Limb (tissue), 2 donors: ENCODE data around the gene KLHL21.
"Not testable (repeated sequence)": the region's sequence is repeated elsewhere in the genome, so short reads cannot be mapped to it uniquely, and the experiment has no call there.

Experiments used
- DNase-seq, 2 donors: peaks; one replicate each; pipeline ENCODE4 v3.0.0-alpha.2; 2016; ENCODE audit errors: extremely low spot score in 2 of 2

Gene KLHL21

GRCh38 chr1:6602669-6603237, at the start of gene KLHL21:
Gene KLHL21, minus strand, starts transcription at chr1:6602869. Its CDS starts 52 bp downstream, at chr1:6602817.
- DNase-seq: peak; percentile 89 to 91

GRCh38 chr1:6651909-6652308, 49.2 kb upstream of the KLHL21 start:
- no peak for DNase-seq

GRCh38 chr1:6648556-6648955, 45.9 kb upstream of the KLHL21 start:
- no peak for DNase-seq

GRCh38 chr1:6646499-6647148, 44.0 kb upstream of the KLHL21 start:
- DNase-seq: peak in 1 of 2 donors; percentile 78

- DNase-seq: no peak
Observed at GRCh38 chr1:6645018-6645417, 42.3 kb upstream of the KLHL21 start.

GRCh38 chr1:6640867-6641266, 38.2 kb upstream of the KLHL21 start:
- not testable (repeated sequence) for DNase-seq

- DNase-seq: peak; percentile 56 to 64
Observed at GRCh38 chr1:6638226-6638625, 35.6 kb upstream of the KLHL21 start.

GRCh38 chr1:6637770-6638169, 35.1 kb upstream of the KLHL21 start:
- DNase-seq: no peak

GRCh38 chr1:6636778-6637177, 34.1 kb upstream of the KLHL21 start:
- not testable (repeated sequence) for DNase-seq

GRCh38 chr1:6635910-6636760, 33.5 kb upstream of the KLHL21 start:
- DNase-seq: no peak

GRCh38 chr1:6635161-6635909, 32.7 kb upstream of the KLHL21 start:
- DNase-seq: no peak

- peak; percentile 38 to 70 for DNase-seq
Observed at GRCh38 chr1:6634371-6635052, 31.8 kb upstream of the KLHL21 start.

GRCh38 chr1:6632588-6633514, 30.2 kb upstream of the KLHL21 start:
- DNase-seq: no peak

- DNase-seq: no peak
Observed at GRCh38 chr1:6631058-6631457, 28.4 kb upstream of the KLHL21 start.

GRCh38 chr1:6630027-6630426, 27.4 kb upstream of the KLHL21 start:
- DNase-seq: no peak

- no peak for DNase-seq
Observed at GRCh38 chr1:6628971-6629479, 26.4 kb upstream of the KLHL21 start.

- no peak for DNase-seq
Observed at GRCh38 chr1:6627841-6628545, 25.3 kb upstream of the KLHL21 start.

GRCh38 chr1:6627031-6627430, 24.4 kb upstream of the KLHL21 start:
- no peak for DNase-seq

- DNase-seq: no peak
Observed at GRCh38 chr1:6625584-6626149, 23.0 kb upstream of the KLHL21 start.
